Measurements from ENCODE around the gene ITPKB.
A peak's percentile ranks its signal among the peaks of the same experiment; 100 is the strongest.

Gene ITPKB

GRCh38 chr1:226736001-226736907 lies 2.8 kb downstream of the ITPKB start:
- Histone ChIP-seq H3K27ac (ENCODE audit: low read depth, low read length, poor library complexity, severe bottlenecking) (peak overlapping the region; percentile 95), H3K9me2 (ENCODE audit: low read depth, low read length) (no peaks in the 10 kb centered on the region), H3K9me3 (ENCODE audit: low read length) (no peaks in the 10 kb centered on the region), H3K4me2 (ENCODE audit: low read length) (peak overlapping the region; percentile 89), H3K4me3 (ENCODE audit: low read depth, low read length, poor library complexity, severe bottlenecking) (peak overlapping the region; percentile 82), H3K4me1 (ENCODE audit: insufficient read depth, low read length, severe bottlenecking) (peaks cover 79% of the 10 kb centered on the region), H4K20me1 (ENCODE audit: insufficient read depth, low read length) (no peaks in the 10 kb centered on the region), H3K36me3 (ENCODE audit: insufficient read depth, low read length) (peaks cover 59% of the 10 kb centered on the region), H3K27me3 (ENCODE audit: insufficient read depth, low read length) (no peaks in the 10 kb centered on the region), H3K9ac (ENCODE audit: low read length) (peak overlapping the region; percentile 99), H3F3A (ENCODE audit: insufficient read depth, low read length) (peaks cover 11% of the 10 kb centered on the region; the same call in 1 of the 2 replicates), H3K79me2 (ENCODE audit: insufficient read depth, low read length) (peaks cover 71% of the 10 kb centered on the region), H2AFZ (ENCODE audit: low read length) (no peak overlapping the region)
- TF ChIP-seq EZH2 (IDR thresholded peaks at IDR 0.05; ENCODE audit: borderline replicate concordance, low read length), result no peak
- no peak for TF ChIP-seq CTCF (IDR thresholded peaks at IDR 0.05; ENCODE audit: low read length)

GRCh38 chr1:226735576-226735975 lies 3.5 kb downstream of the ITPKB start:
- Histone ChIP-seq H3K36me3 (ENCODE audit: insufficient read depth, low read length) (peaks cover 65% of the 10 kb centered on the region), H3K79me2 (ENCODE audit: insufficient read depth, low read length) (peaks cover 78% of the 10 kb centered on the region), H3K9me3 (ENCODE audit: low read length) (no peaks in the 10 kb centered on the region), H3K9ac (ENCODE audit: low read length) (peak overlapping the region; percentile 99), H3K4me2 (ENCODE audit: low read length) (peak overlapping the region; percentile 89), H3K4me3 (ENCODE audit: low read depth, low read length, poor library complexity, severe bottlenecking) (peak overlapping the region; percentile 82), H2AFZ (ENCODE audit: low read length) (no peak overlapping the region), H3K27ac (ENCODE audit: low read depth, low read length, poor library complexity, severe bottlenecking) (peak overlapping the region; percentile 95), H3K27me3 (ENCODE audit: insufficient read depth, low read length) (no peaks in the 10 kb centered on the region), H3K4me1 (ENCODE audit: insufficient read depth, low read length, severe bottlenecking) (peaks cover 79% of the 10 kb centered on the region), H4K20me1 (ENCODE audit: insufficient read depth, low read length) (no peaks in the 10 kb centered on the region), H3F3A (ENCODE audit: insufficient read depth, low read length) (peaks cover 11% of the 10 kb centered on the region; the same call in 1 of the 2 replicates), H3K9me2 (ENCODE audit: low read depth, low read length) (no peaks in the 10 kb centered on the region)
- TF ChIP-seq CTCF (IDR thresholded peaks at IDR 0.05; ENCODE audit: low read length), result no peak

- Histone ChIP-seq H4K20me1 (ENCODE audit: insufficient read depth, low read length) (no peaks in the 10 kb centered on the region), H3F3A (ENCODE audit: insufficient read depth, low read length) (peaks cover 4% of the 10 kb centered on the region; the same call in 1 of the 2 replicates), H3K4me2 (ENCODE audit: low read length) (peak overlapping the region; percentile 89), H2AFZ (ENCODE audit: low read length) (no peak overlapping the region), H3K36me3 (ENCODE audit: insufficient read depth, low read length) (peaks cover 74% of the 10 kb centered on the region), H3K4me1 (ENCODE audit: insufficient read depth, low read length, severe bottlenecking) (peaks cover 79% of the 10 kb centered on the region), H3K9ac (ENCODE audit: low read length) (peak overlapping the region; percentile 99), H3K79me2 (ENCODE audit: insufficient read depth, low read length) (peaks cover 87% of the 10 kb centered on the region), H3K9me3 (ENCODE audit: low read length) (no peaks in the 10 kb centered on the region), H3K9me2 (ENCODE audit: low read depth, low read length) (no peaks in the 10 kb centered on the region), H3K27me3 (ENCODE audit: insufficient read depth, low read length) (no peaks in the 10 kb centered on the region), H3K27ac (ENCODE audit: low read depth, low read length, poor library complexity, severe bottlenecking) (peak overlapping the region; percentile 95), H3K4me3 (ENCODE audit: low read depth, low read length, poor library complexity, severe bottlenecking) (peak overlapping the region; percentile 82)
- TF ChIP-seq CTCF (IDR thresholded peaks at IDR 0.05; ENCODE audit: low read length), result no peak
- no peak for TF ChIP-seq EZH2 (IDR thresholded peaks at IDR 0.05; ENCODE audit: borderline replicate concordance, low read length)
Measured at GRCh38 chr1:226734611-226735153, 4.4 kb downstream of the ITPKB start.
